Common myeloid progenitor, CD34-positive (primary cell): ENCODE results near the gene HINFP.
A peak's percentile ranks its signal among the peaks of the same experiment; 100 is the strongest.
"Not testable (repeated sequence)": the region's sequence is repeated elsewhere in the genome, so short reads cannot be mapped to it uniquely, and the experiment has no call there.

Experiments used
- CTCF ChIA-PET: fragments of 350-600 bp; sonication (Branson Sonifier 250); formaldehyde crosslinking; loops from one replicate; lab custom pipeline; 2021; ENCODE audit warnings: antibody characterized with exemption; lab: Charles Lee
- POLR2A ChIA-PET: fragments of 350-600 bp; sonication (Branson Sonifier 250); formaldehyde crosslinking; loops from one replicate; lab custom pipeline; 2021; ENCODE audit warnings: antibody characterized with exemption; lab: Charles Lee
- DNase-seq, 3 donors: peaks; one replicate each; pipeline versions ENCODE4 v3.0.0 to v3.0.0-alpha.2; 2013
- H3K27ac ChIP-seq, 2 experiments: 1 replicate in 1 of 2; 2 replicates in 1 of 2; pipeline ENCODE4 v1.7.0; 2013; ENCODE audit warnings: inconsistent platforms in 2 of 2, low read length in 2 of 2, mild to moderate bottlenecking in 2 of 2, low read depth in 1 of 2, moderate library complexity in 1 of 2; ENCODE audit not compliant: severe bottlenecking in 2 of 2, insufficient read depth in 1 of 2, poor library complexity in 1 of 2
- H3K27me3 ChIP-seq, 5 experiments: replicated peaks in 2 of 5; 1 replicate in 3 of 5; 2 replicates in 2 of 5; pipeline versions ENCODE4 v1.6.1 to v1.7.0; 2013; ENCODE audit warnings: low read length in 4 of 5, mild to moderate bottlenecking in 2 of 5, moderate library complexity in 2 of 5, inconsistent platforms in 1 of 5; ENCODE audit not compliant: insufficient read depth in 5 of 5, control insufficient read depth in 4 of 5
- H3K36me3 ChIP-seq, 4 experiments: 1 replicate in 2 of 4; 2 replicates in 2 of 4; pipeline versions ENCODE4 v1.6.1 to v1.7.0; 2013; ENCODE audit warnings: low read length in 3 of 4, control low read depth in 1 of 4, mild to moderate bottlenecking in 1 of 4; ENCODE audit not compliant: control insufficient read depth in 4 of 4, insufficient read depth in 4 of 4
- H3K4me1 ChIP-seq, 4 experiments: 1 replicate in 3 of 4; 2 replicates in 1 of 4; pipeline versions ENCODE4 v1.6.1 to v1.7.1; 2013; ENCODE audit warnings: low read length in 3 of 4, mild to moderate bottlenecking in 3 of 4, control low read depth in 1 of 4, inconsistent platforms in 1 of 4, moderate library complexity in 1 of 4; ENCODE audit not compliant: control insufficient read depth in 4 of 4, insufficient read depth in 4 of 4; ENCODE audit errors: control extremely low read depth in 1 of 4
- H3K4me3 ChIP-seq, 7 experiments: 1 replicate in 4 of 7; 2 replicates in 3 of 7; pipeline versions ENCODE4 v1.5.1 to v1.7.0; 2013; ENCODE audit warnings: mild to moderate bottlenecking in 7 of 7, low read length in 6 of 7, moderate library complexity in 6 of 7, inconsistent platforms in 2 of 7, low read depth in 2 of 7, control low read depth in 1 of 7; ENCODE audit not compliant: insufficient read depth in 4 of 7, control insufficient read depth in 1 of 7; ENCODE audit errors: extremely low read depth in 1 of 7
- H3K9me3 ChIP-seq, 5 experiments: 1 replicate in 4 of 5; 2 replicates in 1 of 5; pipeline versions ENCODE4 v1.6.1 to v1.7.1; 2013; ENCODE audit warnings: low read length in 4 of 5, mild to moderate bottlenecking in 2 of 5, inconsistent platforms in 1 of 5, low read depth in 1 of 5, moderate library complexity in 1 of 5; ENCODE audit not compliant: control insufficient read depth in 4 of 5, insufficient read depth in 2 of 5; ENCODE audit errors: control extremely low read depth in 1 of 5
- WGBS: methylation state at CpG from one replicate; pipeline ENCODE4 v1.1.5; 2013; ENCODE audit not compliant: insufficient coverage; 5-methylcytosine and 5-hydroxymethylcytosine counted together

The HINFP gene

DNA sequence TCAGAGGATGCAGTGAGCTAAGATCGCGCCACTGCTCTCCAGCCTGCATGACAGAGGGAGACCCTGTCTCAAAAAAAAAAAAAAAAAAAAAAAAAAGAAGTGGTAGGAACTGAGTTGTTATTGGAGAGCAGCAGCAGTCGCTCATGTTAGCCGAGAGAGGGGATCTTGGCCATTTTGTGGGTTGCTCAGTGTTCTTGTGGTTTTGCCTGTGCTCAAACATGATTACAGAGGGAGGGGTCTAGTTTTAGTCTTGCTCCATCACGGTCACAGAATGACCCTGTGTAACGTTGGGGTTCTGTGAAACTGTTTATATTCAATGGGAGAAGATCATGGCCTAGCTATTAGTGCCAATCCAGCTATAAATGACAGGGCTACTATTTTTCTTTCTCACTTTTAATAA, 21.7 kb upstream of the HINFP start:
- Histone ChIP-seq H3K27me3 (no peaks in the 10 kb centered on the region), H3K36me3 (peaks cover 8 to 27% (median 17%) of the 10 kb centered on the region in 4 experiments), H3K4me1 (peaks cover 0 to 38% (median 32%) of the 10 kb centered on the region in 4 experiments), H3K4me3 (no peak overlapping the region), H3K9me3 (no peaks in the 10 kb centered on the region), H3K27ac (no peak overlapping the region)
- ChIA-PET CTCF (interaction anchor here (0.6 to 4.6 kb wide), 10 partner anchors 8 to 221 kb away, joined by 3 to 20 read pairs (median 4); partner anchors contain the start of genes HMBS and VPS11), POLR2A (no interaction called here)
- 100% methylated on average over 2 of the region's 6 CpGs for WGBS
- peak in 2 of 3 donors; percentile 63 to 68 for DNase-seq

GRCh38 chr11:119100246-119100970, 21.0 kb upstream of the HINFP start:
- peaks cover 8 to 27% (median 17%) of the 10 kb centered on the region in 4 experiments for H3K36me3 ChIP-seq
- no peaks in the 10 kb centered on the region for H3K27me3 ChIP-seq
- H3K4me3 ChIP-seq = peak overlapping the region in 6 of 7 experiments; percentile 86 to 97 (median 94)
- H3K27ac ChIP-seq = peak overlapping the region in 1 of 2 experiments; percentile 96
- H3K4me1 ChIP-seq = peaks cover 0 to 38% (median 31%) of the 10 kb centered on the region in 4 experiments
- ChIA-PET CTCF (interaction anchor here (0.6 to 4.6 kb wide), 7 partner anchors 10 to 96 kb away, joined by 3 to 20 read pairs (median 4); partner anchors contain the start of genes HMBS and VPS11), POLR2A (no interaction called here)
- H3K9me3 ChIP-seq = no peaks in the 10 kb centered on the region
- DNase-seq = peak in 1 of 3 donors; percentile 17
- 62% methylated on average over 11 of the region's 11 CpGs for WGBS

- Histone ChIP-seq H3K36me3 (peaks cover 8 to 27% (median 17%) of the 10 kb centered on the region in 4 experiments), H3K27me3 (no peaks in the 10 kb centered on the region), H3K9me3 (no peaks in the 10 kb centered on the region), H3K4me1 (peaks cover 2 to 38% (median 29%) of the 10 kb centered on the region in 4 experiments), H3K27ac (peak overlapping the region; percentile 93 to 96), H3K4me3 (peak overlapping the region; percentile 79 to 97 (median 93))
- CTCF ChIA-PET = interaction anchor here (0.6 to 4.6 kb wide), 11 partner anchors 9 to 104 kb away, joined by 3 to 20 read pairs (median 4); partner anchors contain the start of gene VPS11
- DNase-seq = no peak
- 1% methylated on average over 26 of the region's 29 CpGs for WGBS
- POLR2A ChIA-PET = interaction anchor here (0.6 to 1.2 kb wide), 2 partner anchors 44 to 673 kb away, joined by 3 to 7 read pairs; partner anchors contain the start of gene HYOU1
Measured at GRCh38 chr11:119100994-119101758, 20.2 kb upstream of the HINFP start.

DNA sequence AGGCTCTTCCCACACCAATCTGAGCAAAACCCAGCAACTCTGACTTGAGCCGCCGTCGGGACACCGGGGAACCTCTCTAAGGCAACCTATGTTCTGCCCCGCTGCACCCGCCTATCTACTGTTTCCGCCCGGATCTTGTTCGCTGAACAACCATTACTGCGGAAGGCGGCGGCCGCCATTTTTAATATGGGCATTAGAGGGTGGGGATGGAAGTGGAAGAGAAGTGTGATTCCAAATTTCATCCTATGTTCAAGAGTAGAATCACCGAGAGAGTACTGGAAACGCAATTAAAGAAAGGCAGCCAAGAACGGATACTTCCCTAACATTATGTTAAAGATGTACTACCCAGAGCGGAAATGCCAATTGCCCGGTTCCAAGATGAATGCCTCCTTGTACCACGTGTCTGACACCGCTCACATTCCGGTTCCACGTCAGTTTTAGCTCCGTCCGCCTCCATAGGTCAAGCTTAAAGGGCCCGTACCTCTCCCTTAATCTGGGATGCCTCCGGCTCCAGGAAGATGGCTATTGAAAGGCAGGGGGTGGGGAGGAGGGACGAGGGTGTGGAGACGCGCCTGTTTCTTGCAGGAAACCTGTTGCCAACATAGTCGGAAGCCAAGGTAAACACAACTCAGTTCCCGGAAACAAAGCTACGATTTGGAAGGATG, 19.5 kb upstream of the HINFP start, which contains the start of gene DPAGT1:
Gene DPAGT1 (minus strand): TSS at position 95 of the 665 bp plus-strand sequence. CDS start 198 bp downstream, outside the sequence.
- ChIA-PET CTCF (interaction anchor here (0.9 to 2.1 kb wide), 12 partner anchors 10 to 105 kb away, joined by 3 to 7 read pairs (median 4); partner anchors contain the start of gene VPS11), POLR2A (interaction anchor here (0.6 to 1.2 kb wide), 4 partner anchors 10 to 787 kb away, joined by 3 to 7 read pairs (median 3); partner anchors contain the start of gene HYOU1)
- DNase-seq = peak; percentile 92 to 94 (median 93)
- H3K9me3 ChIP-seq = no peaks in the 10 kb centered on the region
- peaks cover 7 to 42% (median 36%) of the 10 kb centered on the region in 4 experiments for H3K4me1 ChIP-seq
- peak within 1 kb of the TSS; percentile 93 to 96 for H3K27ac ChIP-seq
- H3K36me3 ChIP-seq = peaks cover 8 to 21% (median 14%) of the 10 kb centered on the region in 4 experiments
- 0% methylated on average over 25 of the region's 32 CpGs for WGBS
- no peaks in the 10 kb centered on the region for H3K27me3 ChIP-seq
- H3K4me3 ChIP-seq = peak within 1 kb of the TSS; percentile 79 to 97 (median 93)

GRCh38 chr11:119103161-119103664, 18.2 kb upstream of the HINFP start:
- H3K27ac ChIP-seq, H3K27me3 ChIP-seq, H3K36me3 ChIP-seq, POLR2A ChIA-PET, H3K9me3 ChIP-seq, DNase-seq: not testable (repeated sequence)
- Histone ChIP-seq H3K4me1 (peaks cover 8 to 48% (median 43%) of the 10 kb centered on the region in 4 experiments), H3K4me3 (peak overlapping the region in 2 of 7 experiments; percentile 32 to 86)
- CTCF ChIA-PET = interaction anchor here (0.9 to 2.1 kb wide), 7 partner anchors 11 to 80 kb away, joined by 3 to 7 read pairs (median 4); partner anchors contain the start of gene VPS11
- 95% methylated on average over 16 of the region's 18 CpGs for WGBS

DNA sequence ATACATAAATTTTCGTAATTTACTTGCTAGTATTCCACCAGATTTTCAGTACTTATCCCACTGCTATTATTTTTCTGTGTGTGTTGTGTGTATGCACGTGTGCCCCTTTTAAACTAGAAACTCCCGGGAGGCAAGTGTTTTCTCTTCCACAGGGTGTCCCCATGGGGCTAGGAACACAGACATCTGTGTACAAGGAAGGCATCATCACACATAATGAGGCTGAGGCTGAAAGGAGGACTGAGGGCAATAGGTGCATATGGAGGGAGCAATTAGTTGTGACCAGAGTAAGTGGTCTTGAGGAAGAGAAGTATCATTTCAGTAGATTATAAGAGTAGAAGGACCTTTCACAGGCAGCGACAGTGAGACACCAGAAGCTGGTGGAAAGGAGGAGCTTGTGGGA, 17.6 kb upstream of the HINFP start:
- DNase-seq = no peak
- ChIA-PET CTCF (interaction anchor here (0.6 to 3.6 kb wide), 2 partner anchors 21 to 92 kb away, joined by 3 to 12 read pairs; no protein-coding TSS in a partner anchor), POLR2A (no interaction called here)
- H3K9me3 ChIP-seq = no peaks in the 10 kb centered on the region
- peaks cover 13 to 54% (median 49%) of the 10 kb centered on the region in 4 experiments for H3K4me1 ChIP-seq
- H3K27me3 ChIP-seq = no peaks in the 10 kb centered on the region
- H3K27ac ChIP-seq = no peak overlapping the region
- H3K4me3 ChIP-seq = no peak overlapping the region
- 62% methylated on average over 3 of the region's 4 CpGs for WGBS
- peaks cover 0 to 1% (median under 1%) of the 10 kb centered on the region in 4 experiments for H3K36me3 ChIP-seq
